Colonic mucosa (tissue), 4 donors: Measurements from ENCODE around the gene MICALL1. TPM values are rescaled to one million over a fixed set of nuclear protein-coding genes. Genes with fewer than 3 reads are reported as not detected.

ENCODE experiments used
- DNase-seq: peaks from one replicate; pipeline ENCODE4 v3.0.0-alpha.2; 2020
- H3K27ac ChIP-seq: fragments of 200-600 bp; one replicate; pipeline ENCODE4 v1.8.0; 2021
- H3K27me3 ChIP-seq: fragments of 200-600 bp; one replicate; pipeline ENCODE4 v1.8.0; 2021
- H3K36me3 ChIP-seq: fragments of 200-600 bp; one replicate; pipeline ENCODE4 v1.8.0; 2021
- H3K4me1 ChIP-seq: fragments of 200-600 bp; one replicate; pipeline ENCODE4 v1.8.0; 2021; ENCODE audit warnings: mild to moderate bottlenecking
- H3K4me3 ChIP-seq: fragments of 200-600 bp; one replicate; pipeline ENCODE4 v1.8.0; 2021
- H3K9ac ChIP-seq, 2 donors: one replicate each; pipeline ENCODE4 v1.7.0; 2013; ENCODE audit warnings: control low read depth in 2 of 2, low read depth in 2 of 2, low read length in 2 of 2
- H3K9me3 ChIP-seq: fragments of 200-600 bp; one replicate; pipeline ENCODE4 v1.8.0; 2021
- intact Hi-C: fragments of 100-400 bp; cut with DNase I; formaldehyde crosslinking; loops from one replicate; pipeline ENCODE4 v1.14.1; 2022
- total RNA-seq, 2 donors: library from RNA; stranded (reverse); fragmentation: NEBNext Ultra II Directional in 1 of 2; extraction: Animal tissue kit (Norgen Biotek cat#: 25700) in 1 of 2; gene quantifications; one replicate each; pipeline ENCODE4 v1.2.1, GENCODE V29; 2021
- TF ChIP-seq, protein P1 (sequence below): fragments of 200-600 bp; IDR thresholded peaks from one replicate; pipeline ENCODE4 v1.8.0; 2022; ENCODE audit warnings: antibody characterized with exemption, mild to moderate bottlenecking
- donor health status: healthy.
- donor health status: DM: no; HTN: no; CAD: no.
- donor health status: DM: no; HTN: no; CAD: no.

MICALL1 gene
- total RNA-seq = 10 to 100 TPM; 27.3 TPM

- H3K27me3 ChIP-seq = no peaks in the 10 kb centered on the region
- peak; percentile 72 for DNase-seq
- H3K36me3 ChIP-seq = no peaks in the 10 kb centered on the region
- H3K27ac ChIP-seq = peak within 1 kb of the TSS; percentile 66
- peak within 1 kb of the TSS; percentile 85 to 97 for H3K9ac ChIP-seq
- peaks cover 3% of the 10 kb centered on the region for H3K4me1 ChIP-seq
- TF ChIP-seq, protein P1, sequence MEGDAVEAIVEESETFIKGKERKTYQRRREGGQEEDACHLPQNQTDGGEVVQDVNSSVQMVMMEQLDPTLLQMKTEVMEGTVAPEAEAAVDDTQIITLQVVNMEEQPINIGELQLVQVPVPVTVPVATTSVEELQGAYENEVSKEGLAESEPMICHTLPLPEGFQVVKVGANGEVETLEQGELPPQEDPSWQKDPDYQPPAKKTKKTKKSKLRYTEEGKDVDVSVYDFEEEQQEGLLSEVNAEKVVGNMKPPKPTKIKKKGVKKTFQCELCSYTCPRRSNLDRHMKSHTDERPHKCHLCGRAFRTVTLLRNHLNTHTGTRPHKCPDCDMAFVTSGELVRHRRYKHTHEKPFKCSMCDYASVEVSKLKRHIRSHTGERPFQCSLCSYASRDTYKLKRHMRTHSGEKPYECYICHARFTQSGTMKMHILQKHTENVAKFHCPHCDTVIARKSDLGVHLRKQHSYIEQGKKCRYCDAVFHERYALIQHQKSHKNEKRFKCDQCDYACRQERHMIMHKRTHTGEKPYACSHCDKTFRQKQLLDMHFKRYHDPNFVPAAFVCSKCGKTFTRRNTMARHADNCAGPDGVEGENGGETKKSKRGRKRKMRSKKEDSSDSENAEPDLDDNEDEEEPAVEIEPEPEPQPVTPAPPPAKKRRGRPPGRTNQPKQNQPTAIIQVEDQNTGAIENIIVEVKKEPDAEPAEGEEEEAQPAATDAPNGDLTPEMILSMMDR = no peak
- intact Hi-C loops = no loop called here
- H3K9me3 ChIP-seq = no peaks in the 10 kb centered on the region
- H3K4me3 ChIP-seq = peak within 1 kb of the TSS; percentile 62
These were observed at the start of gene MICALL1 for GRCh38 chr22:37905534-37906363. Gene MICALL1 (plus strand): TSS chr22:37906297. CDS start chr22:37906423, 126 bp downstream.

GRCh38 chr22:37860796-37861421 lies 45.2 kb upstream of the MICALL1 start:
- no peak for DNase-seq
- H3K27me3 ChIP-seq = no peaks in the 10 kb centered on the region
- H3K9ac ChIP-seq = no peak overlapping the region
- H3K27ac ChIP-seq = no peak overlapping the region
- intact Hi-C loops = no loop called here
- no peaks in the 10 kb centered on the region for H3K4me1 ChIP-seq
- TF ChIP-seq, protein P1 = no peak
- H3K4me3 ChIP-seq = no peak overlapping the region
- no peaks in the 10 kb centered on the region for H3K9me3 ChIP-seq
- H3K36me3 ChIP-seq = peaks cover 11% of the 10 kb centered on the region

DNA sequence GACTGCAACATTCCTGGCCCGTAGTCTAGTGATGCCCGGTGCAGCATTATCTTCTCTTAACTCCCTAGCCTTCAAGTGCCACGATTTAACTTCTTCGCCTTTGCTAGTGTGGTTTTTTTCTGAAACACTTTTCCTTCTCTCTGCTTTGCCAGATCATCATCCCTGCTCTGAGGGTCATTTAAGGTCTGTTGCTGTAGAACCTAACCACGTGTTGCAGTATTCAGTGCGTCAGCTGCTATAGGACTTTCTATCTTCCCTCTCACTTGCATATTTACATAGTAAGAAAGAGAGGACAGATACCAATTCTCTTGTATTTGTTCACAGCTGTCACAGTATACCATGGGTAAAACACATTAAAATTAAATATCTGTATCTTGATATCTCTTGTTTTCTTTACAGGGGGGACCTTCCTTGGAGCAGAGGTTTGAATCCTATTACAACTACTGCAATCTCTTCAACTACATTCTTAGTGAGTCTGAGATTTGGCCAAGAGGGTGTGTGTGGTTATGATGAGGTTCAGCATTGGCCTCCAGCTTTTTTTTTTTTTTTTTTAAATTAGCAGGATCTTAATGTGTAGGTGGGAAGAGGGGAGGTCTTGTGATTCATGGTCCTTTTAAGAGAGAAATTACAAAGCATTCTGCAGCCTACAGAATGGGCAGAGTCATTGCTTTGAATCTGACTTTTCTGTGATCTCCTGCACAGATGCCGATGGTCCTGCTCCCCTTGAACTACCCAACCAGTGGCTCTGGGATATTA lies 43.3 kb upstream of the MICALL1 start:
- Histone ChIP-seq H3K9ac (no peak overlapping the region), H3K36me3 (peaks cover 15% of the 10 kb centered on the region), H3K9me3 (no peaks in the 10 kb centered on the region), H3K4me3 (no peak overlapping the region), H3K4me1 (no peaks in the 10 kb centered on the region), H3K27me3 (no peaks in the 10 kb centered on the region), H3K27ac (no peak overlapping the region)
- DNase-seq = no peak
- intact Hi-C loops = loop anchor here (2.0 kb wide), 1 partner anchor 46 kb away; no protein-coding TSS in a partner anchor
- TF ChIP-seq, protein P1 = no peak

DNA sequence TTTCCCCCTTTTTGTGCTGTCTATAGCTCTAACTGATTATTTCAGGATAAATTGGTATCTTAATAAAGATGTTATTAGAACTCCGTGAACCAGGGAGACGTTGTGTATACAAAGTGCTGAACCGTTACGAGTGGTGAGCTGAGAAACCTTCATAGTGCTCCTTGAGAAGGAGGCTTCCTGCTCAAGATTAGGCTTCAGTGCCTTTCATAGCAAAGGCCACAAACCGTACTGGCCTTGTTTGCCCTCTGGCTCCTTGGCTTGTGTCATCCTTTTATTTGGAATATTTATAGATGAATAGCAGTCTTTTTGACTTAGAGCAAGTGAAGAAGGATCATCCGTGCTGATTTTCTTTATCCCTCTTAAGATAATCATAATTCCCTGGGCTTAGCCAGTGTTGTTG lies 40.6 kb upstream of the MICALL1 start:
- Histone ChIP-seq H3K9ac (no peak overlapping the region), H3K27me3 (no peaks in the 10 kb centered on the region), H3K27ac (no peak overlapping the region), H3K4me3 (no peak overlapping the region), H3K36me3 (peaks cover 29% of the 10 kb centered on the region), H3K4me1 (no peaks in the 10 kb centered on the region), H3K9me3 (no peaks in the 10 kb centered on the region)
- TF ChIP-seq, protein P1 = no peak
- intact Hi-C loops = no loop called here
- DNase-seq = no peak

- no peak for DNase-seq
- Histone ChIP-seq H3K27me3 (no peaks in the 10 kb centered on the region), H3K4me3 (no peak overlapping the region), H3K9me3 (no peaks in the 10 kb centered on the region), H3K4me1 (no peaks in the 10 kb centered on the region), H3K36me3 (peaks cover 39% of the 10 kb centered on the region), H3K9ac (no peak overlapping the region), H3K27ac (no peak overlapping the region)
- TF ChIP-seq, protein P1 = no peak
- intact Hi-C loops = no loop called here
These were observed 35.8 kb upstream of the MICALL1 start for GRCh38 chr22:37870273-37870672.
